ENCODE measurements around the gene HS1BP3.

HS1BP3 gene

GRCh38 chr2:20618886-20619521, 31.9 kb downstream of the HS1BP3 start:
- H3K4me3 ChIP-seq (ENCODE audit: control insufficient read depth, low read depth, low read length) = no peak overlapping the region
- TF ChIP-seq, protein P1, sequence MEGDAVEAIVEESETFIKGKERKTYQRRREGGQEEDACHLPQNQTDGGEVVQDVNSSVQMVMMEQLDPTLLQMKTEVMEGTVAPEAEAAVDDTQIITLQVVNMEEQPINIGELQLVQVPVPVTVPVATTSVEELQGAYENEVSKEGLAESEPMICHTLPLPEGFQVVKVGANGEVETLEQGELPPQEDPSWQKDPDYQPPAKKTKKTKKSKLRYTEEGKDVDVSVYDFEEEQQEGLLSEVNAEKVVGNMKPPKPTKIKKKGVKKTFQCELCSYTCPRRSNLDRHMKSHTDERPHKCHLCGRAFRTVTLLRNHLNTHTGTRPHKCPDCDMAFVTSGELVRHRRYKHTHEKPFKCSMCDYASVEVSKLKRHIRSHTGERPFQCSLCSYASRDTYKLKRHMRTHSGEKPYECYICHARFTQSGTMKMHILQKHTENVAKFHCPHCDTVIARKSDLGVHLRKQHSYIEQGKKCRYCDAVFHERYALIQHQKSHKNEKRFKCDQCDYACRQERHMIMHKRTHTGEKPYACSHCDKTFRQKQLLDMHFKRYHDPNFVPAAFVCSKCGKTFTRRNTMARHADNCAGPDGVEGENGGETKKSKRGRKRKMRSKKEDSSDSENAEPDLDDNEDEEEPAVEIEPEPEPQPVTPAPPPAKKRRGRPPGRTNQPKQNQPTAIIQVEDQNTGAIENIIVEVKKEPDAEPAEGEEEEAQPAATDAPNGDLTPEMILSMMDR (IDR thresholded peaks at IDR 0.05; ENCODE audit: control insufficient read depth, insufficient read depth, low read depth, low read length, missing control alignments) = no peak
- no peak for DNase-seq (ENCODE audit: low read depth)

DNA sequence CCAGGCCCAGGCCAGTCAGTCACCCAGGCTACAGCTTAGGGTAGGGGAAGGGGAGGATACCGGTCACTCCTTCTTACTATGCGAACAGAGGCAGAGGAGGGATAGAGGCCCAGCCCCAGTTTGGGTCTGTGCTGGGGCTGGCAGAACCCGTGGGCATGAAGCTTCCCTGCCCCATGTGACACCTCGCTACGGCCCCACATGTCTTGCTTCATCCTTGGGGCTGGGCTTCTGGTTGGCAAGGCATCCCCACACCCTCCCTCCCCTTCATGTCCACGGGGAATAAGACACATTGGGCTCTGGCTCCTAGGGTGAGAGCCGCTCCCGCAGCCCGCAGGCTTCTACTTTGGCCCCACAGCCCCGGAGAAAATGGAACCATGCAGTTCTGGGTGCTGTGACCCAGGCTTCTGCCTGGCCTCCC, 32.4 kb downstream of the HS1BP3 start:
- TF ChIP-seq, protein P1 (IDR thresholded peaks at IDR 0.05; ENCODE audit: control insufficient read depth, insufficient read depth, low read depth, low read length, missing control alignments) = no peak
- DNase-seq (ENCODE audit: low read depth) = no peak
- no peak overlapping the region for H3K4me3 ChIP-seq (ENCODE audit: control insufficient read depth, low read depth, low read length)

DNA sequence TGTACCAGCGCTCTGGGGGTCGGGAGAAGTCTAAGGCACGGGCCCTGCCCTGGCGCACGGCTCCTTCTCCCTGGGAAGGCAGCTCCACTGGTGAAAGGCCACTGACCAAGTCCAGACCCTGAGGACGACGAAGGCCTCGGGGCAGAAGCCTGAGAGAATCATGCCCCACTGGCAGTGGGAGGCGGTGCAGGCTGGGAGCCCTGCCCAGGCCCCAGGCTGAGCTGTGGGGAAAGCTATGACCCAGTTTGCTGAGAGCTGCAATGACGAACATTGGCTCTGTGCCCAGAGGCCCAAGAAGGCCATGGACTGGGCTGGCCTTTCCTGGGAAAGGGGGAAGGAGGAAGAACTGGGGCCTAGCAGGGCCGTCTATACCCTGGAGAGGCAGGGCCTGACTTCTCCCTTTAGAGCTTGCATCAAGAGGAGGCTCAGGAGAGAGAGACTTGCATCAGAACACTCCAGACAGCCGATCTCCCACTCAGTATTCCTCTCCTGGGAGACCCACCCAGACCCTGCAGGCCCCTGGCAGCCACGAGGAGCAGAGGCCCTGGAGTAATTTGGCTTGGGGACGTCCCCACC, 32.9 kb downstream of the HS1BP3 start:
- TF ChIP-seq, protein P1 (IDR thresholded peaks at IDR 0.05; ENCODE audit: control insufficient read depth, insufficient read depth, low read depth, low read length, missing control alignments) = peak; percentile 67
- H3K4me3 ChIP-seq (ENCODE audit: control insufficient read depth, low read depth, low read length) = no peak overlapping the region
- peak; percentile 97 for DNase-seq (ENCODE audit: low read depth)

DNA sequence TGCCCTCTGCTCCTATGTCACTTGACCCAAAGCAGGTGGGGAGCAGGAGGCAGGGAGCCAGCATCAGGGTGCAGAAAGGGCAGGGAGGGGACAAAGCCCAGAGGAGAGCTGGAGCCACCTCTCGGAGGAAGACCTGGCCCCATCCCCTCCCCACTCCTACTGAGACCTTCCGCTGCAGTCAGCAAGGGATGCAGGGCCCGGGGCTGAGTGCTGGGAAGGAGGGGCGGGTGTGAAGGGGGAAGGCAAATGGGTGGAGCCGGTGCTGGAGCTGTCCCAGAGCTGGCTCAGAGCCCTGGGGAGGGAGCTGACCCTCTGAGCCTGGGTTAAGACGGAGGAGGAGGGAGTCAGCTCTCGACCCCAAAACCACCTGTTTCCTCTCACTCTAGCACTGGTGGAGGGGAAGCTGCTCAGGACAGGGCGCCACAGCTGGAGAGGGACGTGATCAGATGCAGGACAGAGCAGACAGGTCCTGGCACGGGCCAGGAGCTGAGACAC, 33.8 kb downstream of the HS1BP3 start:
- TF ChIP-seq, protein P1 (IDR thresholded peaks at IDR 0.05; ENCODE audit: control insufficient read depth, insufficient read depth, low read depth, low read length, missing control alignments) = no peak
- DNase-seq (ENCODE audit: low read depth) = no peak

GRCh38 chr2:20616341-20616871, 34.5 kb downstream of the HS1BP3 start:
- no peak for DNase-seq (ENCODE audit: low read depth)
- TF ChIP-seq, protein P1 (IDR thresholded peaks at IDR 0.05; ENCODE audit: control insufficient read depth, insufficient read depth, low read depth, low read length, missing control alignments) = no peak
- H3K4me3 ChIP-seq (ENCODE audit: control insufficient read depth, low read depth, low read length) = no peak overlapping the region

More for the DNA sequence above, 33.8 kb downstream of the HS1BP3 start:
- H3K4me3 ChIP-seq (ENCODE audit: control insufficient read depth, low read depth, low read length) = no peak overlapping the region

GRCh38 chr2:20615466-20616241, 35.2 kb downstream of the HS1BP3 start:
- no peak for DNase-seq (ENCODE audit: low read depth)
- no peak overlapping the region for H3K4me3 ChIP-seq (ENCODE audit: control insufficient read depth, low read depth, low read length)
- TF ChIP-seq, protein P1 (IDR thresholded peaks at IDR 0.05; ENCODE audit: control insufficient read depth, insufficient read depth, low read depth, low read length, missing control alignments) = no peak
